Activated CD4-positive, alpha-beta memory T cell treated with anti-CD3 and anti-CD28 coated beads for 36 hours (primary cell): ENCODE results near the gene UQCC3. TPM values are rescaled to one million over a fixed set of nuclear protein-coding genes. Genes with fewer than 3 reads are reported as not detected.
"Not testable (repeated sequence)": the region's sequence is repeated elsewhere in the genome, so short reads cannot be mapped to it uniquely, and the experiment has no call there.

Experiments used
- CTCF ChIA-PET: fragments of 350-600 bp; sonication (Branson Sonifier 250); formaldehyde crosslinking; loops from one replicate; lab custom pipeline; 2021; ENCODE audit warnings: antibody characterized with exemption, inconsistent platforms; lab: Charles Lee
- POLR2A ChIA-PET: fragments of 350-600 bp; sonication (Branson Sonifier 250); formaldehyde crosslinking; loops from one replicate; lab custom pipeline; 2021; ENCODE audit warnings: antibody characterized with exemption; lab: Charles Lee
- DNase-seq: peaks from one replicate; pipeline ENCODE4 v3.0.0-alpha.2; 2020
- H3K27ac Mint-ChIP-seq: one replicate; pipeline ENCODE4 v1.8.0; 2021; ENCODE audit warnings: mixed read lengths
- H3K27me3 Mint-ChIP-seq: one replicate; pipeline ENCODE4 v1.8.0; 2021; ENCODE audit warnings: mixed read lengths
- H3K36me3 Mint-ChIP-seq: one replicate; pipeline ENCODE4 v1.8.0; 2021; ENCODE audit warnings: mixed read lengths
- H3K4me1 Mint-ChIP-seq: one replicate; pipeline ENCODE4 v1.8.0; 2021; ENCODE audit warnings: low read depth, mixed read lengths
- H3K4me3 Mint-ChIP-seq: one replicate; pipeline ENCODE4 v1.8.0; 2021; ENCODE audit warnings: mild to moderate bottlenecking, mixed read lengths
- H3K9me3 Mint-ChIP-seq: one replicate; pipeline ENCODE4 v1.8.0; 2021; ENCODE audit warnings: mixed read lengths
- intact Hi-C: fragments of 100-400 bp; cut with micrococcal nuclease; formaldehyde crosslinking; loops from one replicate; pipeline ENCODE4 v1.15.1; 2023
- total RNA-seq, 2 experiments: library from RNA; stranded (reverse); gene quantifications; one replicate each; pipeline ENCODE4 v1.2.3, GENCODE V29; 2021

Gene UQCC3
- total RNA-seq, 2 experiments from 2014 or later = 6.0 to 6.2 TPM

- intact Hi-C loops = no loop called here
- CTCF ChIA-PET = interaction anchor here (1.6 to 1.9 kb wide), 2 partner anchors 8 to 21 kb away, joined by 5 to 9 read pairs; no protein-coding TSS in a partner anchor
- POLR2A ChIA-PET = no interaction called here
- DNase-seq = peak; percentile 33
- Mint-ChIP-seq H3K27me3 (no peaks in the 10 kb centered on the region), H3K9me3 (no peaks in the 10 kb centered on the region), H3K36me3 (peaks cover 18% of the 10 kb centered on the region), H3K4me1 (peaks cover 24% of the 10 kb centered on the region), H3K4me3 (no peak overlapping the region), H3K27ac (no peak overlapping the region)
Observed at GRCh38 chr11:62702246-62702645, 30.8 kb downstream of the UQCC3 start.

GRCh38 chr11:62703921-62704320 lies 32.4 kb downstream of the UQCC3 start:
- DNase-seq, POLR2A ChIA-PET, intact Hi-C loops, H3K4me3 Mint-ChIP-seq, H3K27me3 Mint-ChIP-seq, H3K9me3 Mint-ChIP-seq, H3K27ac Mint-ChIP-seq: not testable (repeated sequence)
- peaks cover 39% of the 10 kb centered on the region for H3K4me1 Mint-ChIP-seq
- CTCF ChIA-PET = interaction anchor here (0.6 kb wide), 1 partner anchor 63 kb away, joined by 3 read pairs; no protein-coding TSS in a partner anchor
- H3K36me3 Mint-ChIP-seq = peaks cover 20% of the 10 kb centered on the region

DNA sequence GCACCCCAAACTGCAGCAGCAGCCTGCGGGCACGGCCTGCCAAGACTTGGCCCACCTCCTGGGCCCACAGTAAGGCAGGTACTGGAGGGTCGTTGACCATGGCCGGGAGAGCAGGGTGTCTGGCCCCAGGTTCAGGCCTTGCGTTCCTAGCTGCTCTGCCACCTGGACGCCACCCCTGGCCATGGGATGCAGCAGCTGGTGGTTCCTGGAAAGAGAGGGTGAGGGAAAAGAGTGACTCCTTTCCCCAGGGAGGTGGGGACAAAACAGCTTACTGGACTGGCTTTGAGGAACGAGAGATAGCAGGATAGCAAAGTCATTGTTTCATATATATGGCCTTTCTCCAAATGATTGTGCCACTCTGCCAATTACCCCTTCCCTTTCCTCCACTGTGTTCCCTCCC lies 33.9 kb downstream of the UQCC3 start:
- H3K4me1 Mint-ChIP-seq = peaks cover 45% of the 10 kb centered on the region
- CTCF ChIA-PET = interaction anchor here (0.5 to 2.0 kb wide), 7 partner anchors 8 to 281 kb away, joined by 3 to 8 read pairs (median 4); partner anchors contain the start of genes HNRNPUL2 and TTC9C
- intact Hi-C loops = loop anchor here (5.0 kb wide), 2 partner anchors 47 to 113 kb away; partner anchors contain the start of genes TUT1 and ZBTB3
- DNase-seq = no peak
- peaks cover 29% of the 10 kb centered on the region for H3K36me3 Mint-ChIP-seq
- H3K4me3 Mint-ChIP-seq = peak overlapping the region; percentile 85
- H3K9me3 Mint-ChIP-seq = no peaks in the 10 kb centered on the region
- POLR2A ChIA-PET = interaction anchor here (0.8 to 5.4 kb wide), 7 partner anchors 16 to 135 kb away, joined by 3 to 29 read pairs (median 5); partner anchors contain the start of genes B3GAT3, GANAB, INTS5 and LBHD1
- peak overlapping the region; percentile 70 for H3K27ac Mint-ChIP-seq
- no peaks in the 10 kb centered on the region for H3K27me3 Mint-ChIP-seq

- H3K27ac Mint-ChIP-seq = peak overlapping the region; percentile 70
- peak; percentile 96 for DNase-seq
- H3K4me3 Mint-ChIP-seq = peak overlapping the region; percentile 85
- H3K4me1 Mint-ChIP-seq = peaks cover 50% of the 10 kb centered on the region
- no peaks in the 10 kb centered on the region for H3K27me3 Mint-ChIP-seq
- H3K36me3 Mint-ChIP-seq = peaks cover 30% of the 10 kb centered on the region
- CTCF ChIA-PET = interaction anchor here (0.6 to 2.0 kb wide), 7 partner anchors 9 to 281 kb away, joined by 3 to 8 read pairs (median 4); partner anchors contain the start of genes HNRNPUL2, STX5 and TTC9C
- POLR2A ChIA-PET = interaction anchor here (0.8 to 5.4 kb wide), 9 partner anchors 17 to 134 kb away, joined by 3 to 29 read pairs (median 5); partner anchors contain the start of genes B3GAT3, C11orf98, CSKMT and GANAB
- intact Hi-C loops = loop anchor here (5.0 kb wide), 2 partner anchors 46 to 114 kb away; partner anchors contain the start of genes TUT1 and ZBTB3
- H3K9me3 Mint-ChIP-seq = no peaks in the 10 kb centered on the region
Observed at GRCh38 chr11:62705880-62706849, 34.7 kb downstream of the UQCC3 start.

- intact Hi-C loops = loop anchor here (5.0 kb wide), 2 partner anchors 45 to 115 kb away; partner anchors contain the start of genes TUT1 and ZBTB3
- Mint-ChIP-seq H3K4me1 (peaks cover 50% of the 10 kb centered on the region), H3K4me3 (peak overlapping the region; percentile 32), H3K27me3 (no peaks in the 10 kb centered on the region), H3K27ac (no peak overlapping the region), H3K36me3 (peaks cover 28% of the 10 kb centered on the region), H3K9me3 (no peaks in the 10 kb centered on the region)
- POLR2A ChIA-PET = interaction anchor here (1.0 to 5.4 kb wide), 5 partner anchors 35 to 134 kb away, joined by 5 to 29 read pairs (median 8); partner anchors contain the start of genes C11orf98, CSKMT, INTS5 and LBHD1
- CTCF ChIA-PET = interaction anchor here (1.1 to 2.0 kb wide), 3 partner anchors 12 to 282 kb away, joined by 3 to 8 read pairs (median 6); no protein-coding TSS in a partner anchor
- DNase-seq = no peak
Observed at GRCh38 chr11:62706850-62707247, 35.4 kb downstream of the UQCC3 start.

- ChIA-PET POLR2A (interaction anchor here (0.7 to 5.4 kb wide), 6 partner anchors 20 to 133 kb away, joined by 3 to 29 read pairs (median 13); partner anchors contain the start of genes C11orf98, CSKMT, HNRNPUL2 and LBHD1), CTCF (interaction anchor here (1.1 to 2.0 kb wide), 2 partner anchors 13 to 115 kb away, joined by 3 to 8 read pairs; no protein-coding TSS in a partner anchor)
- peaks cover 27% of the 10 kb centered on the region for H3K36me3 Mint-ChIP-seq
- peaks cover 51% of the 10 kb centered on the region for H3K4me1 Mint-ChIP-seq
- H3K27me3 Mint-ChIP-seq = no peaks in the 10 kb centered on the region
- H3K4me3 Mint-ChIP-seq = peak within 1 kb of the TSS; percentile 86
- intact Hi-C loops = loop anchor here (5.0 kb wide), 2 partner anchors 45 to 115 kb away; partner anchors contain the start of genes TUT1 and ZBTB3
- H3K9me3 Mint-ChIP-seq = no peaks in the 10 kb centered on the region
- DNase-seq = no peak
- peak within 1 kb of the TSS; percentile 95 for H3K27ac Mint-ChIP-seq
Observed at GRCh38 chr11:62707277-62707861, 35.9 kb downstream of the UQCC3 start, which contains the start of the genes BSCL2 and GNG3. Gene BSCL2 (minus strand): TSS chr11:62707424. CDS start chr11:62707195, 229 bp downstream. Gene GNG3 (plus strand): TSS chr11:62707676. CDS start chr11:62708296, 620 bp downstream.

GRCh38 chr11:62708392-62708791 lies 36.9 kb downstream of the UQCC3 start:
- no peak for DNase-seq
- peak overlapping the region; percentile 95 for H3K27ac Mint-ChIP-seq
- H3K36me3 Mint-ChIP-seq = peaks cover 33% of the 10 kb centered on the region
- no peaks in the 10 kb centered on the region for H3K9me3 Mint-ChIP-seq
- ChIA-PET POLR2A (interaction anchor here (0.7 to 5.4 kb wide), 13 partner anchors 19 to 284 kb away, joined by 3 to 29 read pairs (median 8); partner anchors contain the start of genes C11orf98, CSKMT, GANAB and HNRNPUL2), CTCF (interaction anchor here (0.7 to 2.5 kb wide), 5 partner anchors 15 to 284 kb away, joined by 3 to 9 read pairs (median 5); partner anchors contain the start of genes HNRNPUL2 and TUT1)
- H3K27me3 Mint-ChIP-seq = no peaks in the 10 kb centered on the region
- intact Hi-C loops = loop anchor here (2.0 to 5.0 kb wide), 4 partner anchors 44 to 116 kb away; partner anchors contain the start of genes C11orf98, CSKMT, POLR2G and TUT1
- H3K4me3 Mint-ChIP-seq = peak overlapping the region; percentile 86
- peaks cover 58% of the 10 kb centered on the region for H3K4me1 Mint-ChIP-seq

DNA sequence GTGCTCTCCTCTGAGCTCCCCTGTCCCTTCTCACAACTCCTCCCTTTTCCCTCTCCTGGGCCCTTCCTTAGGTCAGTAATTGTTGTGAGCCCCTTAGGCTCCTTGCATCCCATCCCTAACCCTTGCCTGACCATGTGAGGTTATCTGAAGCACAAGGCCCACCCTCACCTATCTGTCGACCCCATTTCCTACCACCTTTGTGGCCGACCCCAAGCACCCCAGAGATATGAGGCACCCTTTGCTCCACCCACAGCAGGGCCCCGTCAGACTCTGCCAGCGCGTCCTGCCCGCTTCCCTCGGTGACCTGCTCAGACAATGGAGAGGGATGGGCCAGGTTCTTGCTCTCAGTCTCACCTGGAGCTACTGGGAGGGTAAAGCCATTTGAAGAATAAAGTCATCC lies 37.3 kb downstream of the UQCC3 start:
- ChIA-PET POLR2A (interaction anchor here (0.6 to 5.4 kb wide), 17 partner anchors 19 to 284 kb away, joined by 3 to 29 read pairs (median 5); partner anchors contain the start of genes B3GAT3, C11orf98, CSKMT and GANAB), CTCF (interaction anchor here (0.7 to 2.5 kb wide), 5 partner anchors 15 to 284 kb away, joined by 3 to 9 read pairs (median 5); partner anchors contain the start of genes HNRNPUL2 and TUT1)
- H3K36me3 Mint-ChIP-seq = peaks cover 37% of the 10 kb centered on the region
- peak overlapping the region; percentile 86 for H3K4me3 Mint-ChIP-seq
- DNase-seq = peak; percentile 63
- intact Hi-C loops = loop anchor here (1.0 to 5.0 kb wide), 11 partner anchors 19 to 173 kb away; partner anchors contain the start of genes C11orf98, CSKMT, HNRNPUL2 and MTA2
- no peaks in the 10 kb centered on the region for H3K9me3 Mint-ChIP-seq
- H3K4me1 Mint-ChIP-seq = peaks cover 63% of the 10 kb centered on the region
- H3K27me3 Mint-ChIP-seq = no peaks in the 10 kb centered on the region
- H3K27ac Mint-ChIP-seq = peak overlapping the region; percentile 95

GRCh38 chr11:62709247-62710000 lies 38.0 kb downstream of the UQCC3 start:
- no peaks in the 10 kb centered on the region for H3K27me3 Mint-ChIP-seq
- DNase-seq = peak; percentile 98
- H3K36me3 Mint-ChIP-seq = peaks cover 37% of the 10 kb centered on the region
- peak overlapping the region; percentile 86 for H3K4me3 Mint-ChIP-seq
- H3K27ac Mint-ChIP-seq = peak overlapping the region; percentile 95
- H3K4me1 Mint-ChIP-seq = peaks cover 69% of the 10 kb centered on the region
- POLR2A ChIA-PET = interaction anchor here (0.6 to 5.4 kb wide), 17 partner anchors 16 to 285 kb away, joined by 3 to 29 read pairs (median 5); partner anchors contain the start of genes B3GAT3, C11orf98, CSKMT and GANAB
- intact Hi-C loops = loop anchor here (1.0 to 5.0 kb wide), 11 partner anchors 18 to 172 kb away; partner anchors contain the start of genes C11orf98, CSKMT, HNRNPUL2 and MTA2
- no peaks in the 10 kb centered on the region for H3K9me3 Mint-ChIP-seq
- CTCF ChIA-PET = interaction anchor here (0.7 to 2.5 kb wide), 5 partner anchors 16 to 285 kb away, joined by 3 to 9 read pairs (median 5); partner anchors contain the start of genes HNRNPUL2 and TUT1
